K562 (cell line): ENCODE results near the gene ZDHHC8. TPM values are rescaled to one million over a fixed set of nuclear protein-coding genes. Genes with fewer than 3 reads are reported as not detected.
A peak's percentile ranks its signal among the peaks of the same experiment; 100 is the strongest.

ENCODE experiments used
- ARNT ChIP-seq, 2 experiments: fragments of 450-650 bp; IDR thresholded peaks; 2 replicates each; pipeline ENCODE4 v1.6.1; 2016; ENCODE audit warnings: mild to moderate bottlenecking in 1 of 2
- BRCA1 ChIP-seq, 2 experiments: fragments of 450-650 bp in 1 of 2; sonication (generic) in 1 of 2; formaldehyde crosslinking in 1 of 2; IDR thresholded peaks; 2 replicates each; pipeline versions ENCODE4 v1.5.0 to v1.6.1; 2017 to 2020; ENCODE audit warnings: mild to moderate bottlenecking in 1 of 2, missing genetic modification reagents in 1 of 2
- CHCHD3 ChIP-seq: fragments of 250-450 bp; sonication (Bioruptor Pico); IDR thresholded peaks from 2 replicates; pipeline ENCODE4 v2.1.2; 2022; ENCODE audit warnings: mild to moderate bottlenecking
- GTF2E2 ChIP-seq: fragments of 200-800 bp; sonication (Bioruptor generic); IDR thresholded peaks from 2 replicates; pipeline ENCODE4 v1.6.1; 2016; ENCODE audit warnings: missing genetic modification characterization, missing compliant biosample characterization
- HDAC1 ChIP-seq, 2 experiments: fragments of 450-650 bp; IDR thresholded peaks; 2 replicates each; pipeline ENCODE4 v1.6.1; 2016 to 2017; ENCODE audit warnings: inconsistent platforms in 1 of 2, mild to moderate bottlenecking in 1 of 2, moderate library complexity in 1 of 2
- ILF3 ChIP-seq: fragments of 450-650 bp; IDR thresholded peaks from 2 replicates; pipeline ENCODE4 v1.6.1; 2018; ENCODE audit warnings: antibody characterized with exemption, mild to moderate bottlenecking, moderate library complexity, borderline replicate concordance
- NCOA6 ChIP-seq: fragments of 450-650 bp; IDR thresholded peaks from 2 replicates; pipeline ENCODE4 v1.6.1; 2017; ENCODE audit warnings: mild to moderate bottlenecking
- NFRKB ChIP-seq: fragments of 450-650 bp; IDR thresholded peaks from 2 replicates; pipeline ENCODE4 v1.6.1; 2016; ENCODE audit warnings: low read depth
- POLR2G ChIP-seq: fragments of 200-400 bp; formaldehyde crosslinking; IDR thresholded peaks from 2 replicates; pipeline ENCODE4 v1.6.1; 2017; ENCODE audit warnings: low read depth, mild to moderate bottlenecking, antibody characterized with exemption, low read length, moderate library complexity
- POLR2H ChIP-seq: IDR thresholded peaks from 2 replicates; pipeline ENCODE4 v1.6.1; 2016; ENCODE audit warnings: missing genetic modification characterization, low read depth, mild to moderate bottlenecking, control low read depth, missing compliant biosample characterization, moderate library complexity
- SP1 ChIP-seq: sonication (generic); formaldehyde crosslinking; IDR thresholded peaks from 2 replicates; pipeline ENCODE4 v1.8.1; 2022; ENCODE audit warnings: mild to moderate bottlenecking, missing genetic modification reagents
- SRF ChIP-seq, 2 experiments: fragments of 250-450, 450-650 bp in 1 of 2; sonication (Bioruptor Pico) in 1 of 2; sonication (generic) in 1 of 2; formaldehyde crosslinking; IDR thresholded peaks; 2 replicates each; pipeline versions ENCODE4 v1.5.0 to v1.5.1; 2020 to 2022; ENCODE audit warnings: mild to moderate bottlenecking in 1 of 2, missing genetic modification reagents in 1 of 2
- ZFX ChIP-seq: sonication (generic); formaldehyde crosslinking; IDR thresholded peaks from 2 replicates; pipeline ENCODE4 v1.8.0; 2022; ENCODE audit warnings: mild to moderate bottlenecking, missing genetic modification reagents, moderate library complexity
- ZKSCAN3 ChIP-seq: fragments of 250-450 bp; sonication (Bioruptor Pico); IDR thresholded peaks from 2 replicates; pipeline ENCODE4 v1.4.0; 2020
- ZNF12 ChIP-seq: sonication (generic); formaldehyde crosslinking; IDR thresholded peaks from 2 replicates; pipeline ENCODE4 v1.4.0; 2020; ENCODE audit warnings: mild to moderate bottlenecking, missing genetic modification reagents
- polyA plus RNA-seq, 8 experiments: library from polyadenylated mRNA; depleted of rRNA in 4 of 8; stranded (reverse) in 5 of 8; unstranded in 3 of 8; fragments of >200 nt; fragmentation: Nextera tagmentation in 2 of 8; fragmentation: Illumina TruSeq in 1 of 8; extraction: Ambion mirVana in 2 of 8; extraction: Trizol in 1 of 8; gene quantifications; 2 replicates each; pipeline versions ENCODE4 v1.2.1 to v1.2.3, GENCODE V29; 2011 to 2014; ENCODE audit warnings: inconsistent platforms in 1 of 8, missing spikeins in 1 of 8
- total RNA-seq, 7 experiments: library from RNA; depleted of rRNA in 6 of 7; stranded (reverse); fragments of >200 nt in 6 of 7; fragmentation: Illumina TruSeq in 2 of 7; extraction: Trizol in 2 of 7; gene quantifications; 2 replicates each; pipeline versions ENCODE4 v1.2.1 to v1.2.3, GENCODE V29; 2011 to 2021; ENCODE audit warnings: low replicate concordance in 1 of 7
- TF ChIP-seq, protein P1 (sequence below): fragments of 450-650 bp; IDR thresholded peaks from 2 replicates; pipeline ENCODE4 v1.6.1; 2016
- TF ChIP-seq, protein P2 (sequence below): sonication (generic); formaldehyde crosslinking; IDR thresholded peaks from 2 replicates; pipeline ENCODE4 v1.8.1; 2023; ENCODE audit warnings: mild to moderate bottlenecking, missing genetic modification reagents
- TF ChIP-seq, protein P3 (sequence below): fragments of 450-650 bp; IDR thresholded peaks from 2 replicates; pipeline ENCODE4 v1.6.1; 2018; ENCODE audit warnings: mild to moderate bottlenecking, low read depth; ENCODE audit not compliant: partially characterized antibody
- TF ChIP-seq, protein P4 (sequence below): sonication (generic); formaldehyde crosslinking; IDR thresholded peaks from 2 replicates; pipeline ENCODE4 v1.8.0; 2022; ENCODE audit warnings: mild to moderate bottlenecking, missing genetic modification reagents

ZDHHC8 gene
- total and polyA plus RNA-seq, 9 of the 15 experiments (the other 6 are each of a cell fraction or from before 2014, with no cell fraction given), result 0.04 to 109 (median 16.4) TPM

DNA sequence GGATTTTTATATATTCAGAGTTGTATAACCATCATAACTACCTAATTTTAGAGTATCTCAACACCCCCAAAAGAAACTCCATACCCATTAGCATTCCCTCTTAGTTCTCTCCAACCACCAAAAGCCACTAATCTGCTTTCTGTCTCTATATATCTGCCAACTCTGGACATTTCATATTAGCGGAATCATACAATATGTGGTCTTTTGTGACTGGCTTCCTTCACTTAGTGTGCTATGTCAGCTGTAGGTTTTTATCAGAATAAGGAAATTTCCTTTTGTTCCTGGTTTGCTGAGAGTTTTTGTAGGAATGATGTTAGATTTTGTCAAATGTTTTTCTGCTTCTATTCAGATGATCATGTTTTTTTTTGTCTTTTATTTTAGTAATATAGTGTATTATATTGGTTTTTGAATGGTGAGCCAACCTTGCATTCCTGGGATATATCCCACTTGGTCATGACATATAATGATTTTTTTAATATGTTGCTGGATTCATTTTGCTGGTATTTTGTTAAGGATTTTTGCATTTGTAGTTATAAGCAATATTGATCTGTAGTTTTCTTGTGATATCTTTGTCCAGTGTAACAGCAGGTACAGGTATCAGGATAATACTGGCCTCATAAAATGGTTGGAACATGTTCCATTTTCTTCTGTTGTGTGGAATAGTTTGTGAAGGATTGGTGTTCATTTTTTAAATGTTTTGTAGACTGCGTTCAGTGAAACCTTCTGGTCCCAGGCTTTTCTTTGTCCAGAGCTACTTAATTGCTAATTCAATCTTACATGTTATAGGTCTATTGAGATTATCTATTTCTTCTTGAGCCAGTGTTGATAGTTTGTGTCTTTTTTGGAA, 34.8 kb upstream of the ZDHHC8 start (continued):
- peak; percentile 35; the same call in 1 of the 2 replicates for TF ChIP-seq NCOA6
- peak; percentile 77; the same call in 1 of the 2 replicates for TF ChIP-seq GTF2E2 (tag)
- TF ChIP-seq, protein P1, sequence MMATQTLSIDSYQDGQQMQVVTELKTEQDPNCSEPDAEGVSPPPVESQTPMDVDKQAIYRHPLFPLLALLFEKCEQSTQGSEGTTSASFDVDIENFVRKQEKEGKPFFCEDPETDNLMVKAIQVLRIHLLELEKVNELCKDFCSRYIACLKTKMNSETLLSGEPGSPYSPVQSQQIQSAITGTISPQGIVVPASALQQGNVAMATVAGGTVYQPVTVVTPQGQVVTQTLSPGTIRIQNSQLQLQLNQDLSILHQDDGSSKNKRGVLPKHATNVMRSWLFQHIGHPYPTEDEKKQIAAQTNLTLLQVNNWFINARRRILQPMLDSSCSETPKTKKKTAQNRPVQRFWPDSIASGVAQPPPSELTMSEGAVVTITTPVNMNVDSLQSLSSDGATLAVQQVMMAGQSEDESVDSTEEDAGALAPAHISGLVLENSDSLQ, result no peak
- TF ChIP-seq HDAC1 (IDR thresholded peaks at IDR 0.05), result peak in 1 of 2 experiments; percentile 46; a peak in 1 of 4 replicates
- no peak for TF ChIP-seq ZNF12 (CRISPR knock-in tag)
- TF ChIP-seq, protein P2, sequence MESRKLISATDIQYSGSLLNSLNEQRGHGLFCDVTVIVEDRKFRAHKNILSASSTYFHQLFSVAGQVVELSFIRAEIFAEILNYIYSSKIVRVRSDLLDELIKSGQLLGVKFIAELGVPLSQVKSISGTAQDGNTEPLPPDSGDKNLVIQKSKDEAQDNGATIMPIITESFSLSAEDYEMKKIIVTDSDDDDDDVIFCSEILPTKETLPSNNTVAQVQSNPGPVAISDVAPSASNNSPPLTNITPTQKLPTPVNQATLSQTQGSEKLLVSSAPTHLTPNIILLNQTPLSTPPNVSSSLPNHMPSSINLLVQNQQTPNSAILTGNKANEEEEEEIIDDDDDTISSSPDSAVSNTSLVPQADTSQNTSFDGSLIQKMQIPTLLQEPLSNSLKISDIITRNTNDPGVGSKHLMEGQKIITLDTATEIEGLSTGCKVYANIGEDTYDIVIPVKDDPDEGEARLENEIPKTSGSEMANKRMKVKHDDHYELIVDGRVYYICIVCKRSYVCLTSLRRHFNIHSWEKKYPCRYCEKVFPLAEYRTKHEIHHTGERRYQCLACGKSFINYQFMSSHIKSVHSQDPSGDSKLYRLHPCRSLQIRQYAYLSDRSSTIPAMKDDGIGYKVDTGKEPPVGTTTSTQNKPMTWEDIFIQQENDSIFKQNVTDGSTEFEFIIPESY, result no peak
- 0 out of 4 replicates have a peak, but pooled peaks of 1 of the 2 experiments have one; percentile 39 for TF ChIP-seq SRF (CRISPR knock-in tag; IDR thresholded peaks at IDR 0.05)
- TF ChIP-seq POLR2H (tag), result peak; percentile 68
- 0 out of 4 replicates have a peak, but pooled peaks of 1 of the 2 experiments have one; percentile 16 for TF ChIP-seq ARNT (IDR thresholded peaks at IDR 0.05)
- no peak for TF ChIP-seq NFRKB
- 0 out of 2 replicates have a peak, but pooled peaks have one; percentile 23 for TF ChIP-seq SP1 (CRISPR knock-in tag)
- TF ChIP-seq, protein P3, sequence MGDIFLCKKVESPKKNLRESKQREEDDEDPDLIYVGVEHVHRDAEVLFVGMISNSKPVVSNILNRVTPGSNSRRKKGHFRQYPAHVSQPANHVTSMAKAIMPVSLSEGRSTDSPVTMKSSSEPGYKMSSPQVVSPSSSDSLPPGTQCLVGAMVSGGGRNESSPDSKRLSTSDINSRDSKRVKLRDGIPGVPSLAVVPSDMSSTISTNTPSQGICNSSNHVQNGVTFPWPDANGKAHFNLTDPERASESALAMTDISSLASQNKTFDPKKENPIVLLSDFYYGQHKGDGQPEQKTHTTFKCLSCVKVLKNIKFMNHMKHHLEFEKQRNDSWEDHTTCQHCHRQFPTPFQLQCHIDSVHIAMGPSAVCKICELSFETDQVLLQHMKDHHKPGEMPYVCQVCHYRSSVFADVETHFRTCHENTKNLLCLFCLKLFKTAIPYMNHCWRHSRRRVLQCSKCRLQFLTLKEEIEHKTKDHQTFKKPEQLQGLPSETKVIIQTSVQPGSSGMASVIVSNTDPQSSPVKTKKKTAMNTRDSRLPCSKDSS, result peak; percentile 42
- TF ChIP-seq ILF3, result no peak
- TF ChIP-seq ZKSCAN3 (CRISPR knock-in tag), result peak; percentile 28; the same call in 1 of the 2 replicates
- peak; percentile 11; the same call in 1 of the 2 replicates for TF ChIP-seq ZFX (CRISPR knock-in tag)
- TF ChIP-seq CHCHD3 (CRISPR knock-in tag), result 0 out of 2 replicates have a peak, but pooled peaks have one; percentile 77
- TF ChIP-seq, protein P4, sequence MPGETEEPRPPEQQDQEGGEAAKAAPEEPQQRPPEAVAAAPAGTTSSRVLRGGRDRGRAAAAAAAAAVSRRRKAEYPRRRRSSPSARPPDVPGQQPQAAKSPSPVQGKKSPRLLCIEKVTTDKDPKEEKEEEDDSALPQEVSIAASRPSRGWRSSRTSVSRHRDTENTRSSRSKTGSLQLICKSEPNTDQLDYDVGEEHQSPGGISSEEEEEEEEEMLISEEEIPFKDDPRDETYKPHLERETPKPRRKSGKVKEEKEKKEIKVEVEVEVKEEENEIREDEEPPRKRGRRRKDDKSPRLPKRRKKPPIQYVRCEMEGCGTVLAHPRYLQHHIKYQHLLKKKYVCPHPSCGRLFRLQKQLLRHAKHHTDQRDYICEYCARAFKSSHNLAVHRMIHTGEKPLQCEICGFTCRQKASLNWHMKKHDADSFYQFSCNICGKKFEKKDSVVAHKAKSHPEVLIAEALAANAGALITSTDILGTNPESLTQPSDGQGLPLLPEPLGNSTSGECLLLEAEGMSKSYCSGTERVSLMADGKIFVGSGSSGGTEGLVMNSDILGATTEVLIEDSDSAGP (CRISPR knock-in tag), result 0 out of 2 replicates have a peak, but pooled peaks have one; percentile 34
- TF ChIP-seq POLR2G, result 0 out of 2 replicates have a peak, but pooled peaks have one; percentile 22
- TF ChIP-seq BRCA1 (IDR thresholded peaks at IDR 0.05), result no peak
- TF ChIP-seq BRCA1 (CRISPR knock-in tag; IDR thresholded peaks at IDR 0.05), result no peak
